Stimulated activated CD4-positive, alpha-beta T cell treated with anti-CD3 and anti-CD28 coated beads, TNF-alpha, amount 100 ng/mL, for 24 hours (primary cell): ENCODE results near the gene DNAJB5.
"Not testable (repeated sequence)": the region's sequence is repeated elsewhere in the genome, so short reads cannot be mapped to it uniquely, and the experiment has no call there.

Experiments
- DNase-seq, 3 experiments: peaks; one replicate each; pipeline ENCODE4 v3.0.0-alpha.2; 2020; ENCODE audit warnings: low read depth in 3 of 3

The DNAJB5 gene

GRCh38 chr9:34989003-34989945 lies at the start of gene DNAJB5:
TSS of gene DNAJB5 (plus strand) at chr9:34989745. CDS start at chr9:34990631, 886 bp downstream.
- DNase-seq, result peak; percentile 92 to 96 (median 95)

GRCh38 chr9:34939989-34940388 lies 49.6 kb upstream of the DNAJB5 start:
- DNase-seq, result not testable (repeated sequence)

GRCh38 chr9:34948451-34948850 lies 41.1 kb upstream of the DNAJB5 start:
- DNase-seq, result no peak

GRCh38 chr9:34954225-34954624 lies 35.3 kb upstream of the DNAJB5 start:
- no peak for DNase-seq

GRCh38 chr9:34956066-34956465 lies 33.5 kb upstream of the DNAJB5 start:
- not testable (repeated sequence) for DNase-seq

GRCh38 chr9:34956648-34957047 lies 32.9 kb upstream of the DNAJB5 start:
- no peak for DNase-seq

GRCh38 chr9:34957492-34958410 lies 31.8 kb upstream of the DNAJB5 start, which contains the start of gene PHF24:
TSS of gene PHF24 (plus strand) at chr9:34958285. CDS start at chr9:34971299, 13,014 bp downstream.
- DNase-seq, result peak in 1 of 3 experiments; percentile 2

GRCh38 chr9:34958411-34958982 lies 31.0 kb upstream of the DNAJB5 start:
- DNase-seq, result no peak

GRCh38 chr9:34959461-34959860 lies 30.1 kb upstream of the DNAJB5 start:
- no peak for DNase-seq

GRCh38 chr9:34961574-34962490 lies 27.7 kb upstream of the DNAJB5 start:
- peak in 1 of 3 experiments; percentile 9 for DNase-seq

GRCh38 chr9:34962546-34962945 lies 27.0 kb upstream of the DNAJB5 start:
- DNase-seq, result no peak

GRCh38 chr9:34963552-34963951 lies 26.0 kb upstream of the DNAJB5 start:
- DNase-seq, result no peak

- no peak for DNase-seq
Measured at GRCh38 chr9:34964458-34964857, 25.1 kb upstream of the DNAJB5 start.

GRCh38 chr9:34971146-34971811 lies 18.3 kb upstream of the DNAJB5 start:
- DNase-seq, result no peak

GRCh38 chr9:34974664-34975063 lies 14.9 kb upstream of the DNAJB5 start:
- DNase-seq, result no peak

GRCh38 chr9:34976441-34976840 lies 13.1 kb upstream of the DNAJB5 start:
- no peak for DNase-seq

GRCh38 chr9:34976992-34977391 lies 12.6 kb upstream of the DNAJB5 start:
- no peak for DNase-seq

GRCh38 chr9:34980181-34980761 lies 9.3 kb upstream of the DNAJB5 start:
- no peak for DNase-seq

GRCh38 chr9:34982361-34982760 lies 7.2 kb upstream of the DNAJB5 start:
- no peak for DNase-seq

GRCh38 chr9:34983209-34983608 lies 6.3 kb upstream of the DNAJB5 start:
- no peak for DNase-seq
